ENCODE measurements around the gene DIO3. TPM values are rescaled to one million over a fixed set of nuclear protein-coding genes. Genes with fewer than 3 reads are reported as not detected.

Gene DIO3
- total and polyA plus RNA-seq, 2 donors from 2014 or later: 0.17 to 0.94 TPM

- Histone ChIP-seq H3K9me3 (ENCODE audit: control insufficient read depth in 2 of 3, insufficient read depth in 1 of 3, low read length in 3 of 3) (peaks cover 0 to 7% (median 0%) of the 10 kb centered on the region in 3 donors), H3K4me3 (ENCODE audit: low read length in 3 of 3) (no peak overlapping the region), H3K36me3 (ENCODE audit: control insufficient read depth in 2 of 3, insufficient read depth in 3 of 3, low read length in 3 of 3) (no peaks in the 10 kb centered on the region), H3K9ac (ENCODE audit: low read length in 3 of 3) (no peak overlapping the region), H3K4me1 (ENCODE audit: control insufficient read depth in 2 of 3, insufficient read depth in 2 of 3, low read depth in 1 of 3, low read length in 3 of 3) (no peaks in the 10 kb centered on the region), H3K27me3 (ENCODE audit: control insufficient read depth, insufficient read depth, low read length) (peaks cover 32% of the 10 kb centered on the region), H3K27ac (ENCODE audit: low read depth in 2 of 2, low read length in 2 of 2) (no peak overlapping the region)
- FAIRE-seq (no peak), DNase-seq (no peak)
- no peak for TF ChIP-seq CTCF (IDR thresholded peaks at IDR 0.05; ENCODE audit: borderline replicate concordance, extremely low read depth, insufficient read depth)
- intact Hi-C loops (cut with DNase I): no loop called here
Observed at GRCh38 chr14:101564444-101564776, 3.1 kb downstream of the DIO3 start.

- no peak overlapping the region for H3K4me3 ChIP-seq (ENCODE audit: low read length in 3 of 3)
- H3K9me3 ChIP-seq (ENCODE audit: control insufficient read depth in 2 of 3, insufficient read depth in 1 of 3, low read length in 3 of 3): peaks cover 0 to 7% (median 0%) of the 10 kb centered on the region in 3 donors
- DNase-seq: peak in 2 of 5 donors; percentile 30 to 66
- H3K4me1 ChIP-seq (ENCODE audit: control insufficient read depth in 2 of 3, insufficient read depth in 2 of 3, low read depth in 1 of 3, low read length in 3 of 3): no peaks in the 10 kb centered on the region
- TF ChIP-seq CTCF (IDR thresholded peaks at IDR 0.05; ENCODE audit: borderline replicate concordance, extremely low read depth, insufficient read depth): no peak
- H3K27me3 ChIP-seq (ENCODE audit: control insufficient read depth, insufficient read depth, low read length): peaks cover 32% of the 10 kb centered on the region
- intact Hi-C loops (cut with DNase I): no loop called here
- FAIRE-seq: no peak
- no peak overlapping the region for H3K9ac ChIP-seq (ENCODE audit: low read length in 3 of 3)
- H3K27ac ChIP-seq (ENCODE audit: low read depth in 2 of 2, low read length in 2 of 2): no peak overlapping the region
- no peaks in the 10 kb centered on the region for H3K36me3 ChIP-seq (ENCODE audit: control insufficient read depth in 2 of 3, insufficient read depth in 3 of 3, low read length in 3 of 3)
Observed at GRCh38 chr14:101564819-101565698, 3.8 kb downstream of the DIO3 start.

- H3K9ac ChIP-seq (ENCODE audit: low read length in 3 of 3): no peak overlapping the region
- DNase-seq (peak in 1 of 5 donors; percentile 35), FAIRE-seq (no peak)
- H3K27me3 ChIP-seq (ENCODE audit: control insufficient read depth, insufficient read depth, low read length): peaks cover 22% of the 10 kb centered on the region
- H3K27ac ChIP-seq (ENCODE audit: low read depth in 2 of 2, low read length in 2 of 2): no peak overlapping the region
- no peaks in the 10 kb centered on the region for H3K4me1 ChIP-seq (ENCODE audit: control insufficient read depth in 2 of 3, insufficient read depth in 2 of 3, low read depth in 1 of 3, low read length in 3 of 3)
- H3K9me3 ChIP-seq (ENCODE audit: control insufficient read depth in 2 of 3, insufficient read depth in 1 of 3, low read length in 3 of 3): no peaks in the 10 kb centered on the region
- intact Hi-C loops (cut with DNase I): no loop called here
- no peaks in the 10 kb centered on the region for H3K36me3 ChIP-seq (ENCODE audit: control insufficient read depth in 2 of 3, insufficient read depth in 3 of 3, low read length in 3 of 3)
- no peak overlapping the region for H3K4me3 ChIP-seq (ENCODE audit: low read length in 3 of 3)
- no peak for TF ChIP-seq CTCF (IDR thresholded peaks at IDR 0.05; ENCODE audit: borderline replicate concordance, extremely low read depth, insufficient read depth)
Observed at GRCh38 chr14:101567252-101567651, 6.0 kb downstream of the DIO3 start.
